DND-41 (cell line): Measurements from ENCODE around the gene THOC1.

Experiments
- ATAC-seq: fragments of 200-7000 bp; cut with Tn5 transposase; 3 replicates; pipeline ENCODE4 v1.9.1; 2021; ENCODE audit warnings: low read depth; ENCODE audit not compliant: insufficient read depth
- DNase-seq: peaks from one replicate; pipeline ENCODE4 v3.0.0-alpha.2; 2020
- H2AFZ ChIP-seq: 2 replicates; pipeline ENCODE4 v1.6.0; 2012; ENCODE audit warnings: low read depth, low read length
- H3K27ac ChIP-seq: 2 replicates; pipeline ENCODE4 v1.5.1; 2012; ENCODE audit warnings: low read length, inconsistent platforms
- H3K27me3 ChIP-seq: fragments of 200-600 bp; sonication (generic); 2 replicates; pipeline ENCODE4 v1.6.0; 2012; ENCODE audit warnings: low read length, mild to moderate bottlenecking, inconsistent platforms; ENCODE audit not compliant: insufficient read depth, poor library complexity
- H3K36me3 ChIP-seq: 2 replicates; pipeline ENCODE4 v1.5.1; 2012; ENCODE audit warnings: low read length, inconsistent platforms; ENCODE audit not compliant: insufficient read depth
- H3K4me1 ChIP-seq: 2 replicates; pipeline ENCODE4 v1.5.1; 2012; ENCODE audit warnings: mild to moderate bottlenecking, low read length; ENCODE audit not compliant: insufficient read depth
- H3K4me2 ChIP-seq: 2 replicates; pipeline ENCODE4 v1.6.0; 2012; ENCODE audit warnings: mild to moderate bottlenecking, moderate library complexity, low read length, inconsistent platforms; ENCODE audit not compliant: insufficient read depth
- H3K4me3 ChIP-seq, 2 experiments: fragments of 200-600 bp in 1 of 2; shearing (Covaris generic) in 1 of 2; 2 replicates each; pipeline ENCODE4 v1.5.1; 2012 to 2016; ENCODE audit warnings: inconsistent platforms in 2 of 2, low read length in 2 of 2, mild to moderate bottlenecking in 2 of 2, low read depth in 1 of 2, moderate library complexity in 1 of 2
- H3K79me2 ChIP-seq: 2 replicates; pipeline ENCODE4 v1.6.0; 2012; ENCODE audit warnings: low read length, inconsistent platforms; ENCODE audit not compliant: insufficient read depth
- H3K9ac ChIP-seq: 2 replicates; pipeline ENCODE4 v1.6.0; 2012; ENCODE audit warnings: low read depth, mild to moderate bottlenecking, inconsistent platforms, low read length, moderate library complexity
- H3K9me3 ChIP-seq: 2 replicates; pipeline ENCODE4 v1.5.1; 2012; ENCODE audit warnings: low read length, moderate library complexity, mild to moderate bottlenecking, inconsistent platforms; ENCODE audit not compliant: insufficient read depth, severe bottlenecking
- H4K20me1 ChIP-seq: 2 replicates; pipeline ENCODE4 v1.6.0; 2012; ENCODE audit warnings: low read length; ENCODE audit not compliant: insufficient read depth
- EZH2 ChIP-seq: IDR thresholded peaks from 3 replicates; pipeline ENCODE4 v1.6.1; 2012; ENCODE audit warnings: borderline replicate concordance, low read depth, mild to moderate bottlenecking, moderate library complexity, low read length, inconsistent platforms; ENCODE audit not compliant: severe bottlenecking
- TF ChIP-seq, protein P1 (sequence below): IDR thresholded peaks from 2 replicates; pipeline ENCODE4 v1.5.1; 2012; ENCODE audit warnings: borderline replicate concordance, low read length, moderate library complexity, mild to moderate bottlenecking; ENCODE audit not compliant: poor library complexity, severe bottlenecking; ENCODE audit errors: extremely low read depth

THOC1 gene

DNA sequence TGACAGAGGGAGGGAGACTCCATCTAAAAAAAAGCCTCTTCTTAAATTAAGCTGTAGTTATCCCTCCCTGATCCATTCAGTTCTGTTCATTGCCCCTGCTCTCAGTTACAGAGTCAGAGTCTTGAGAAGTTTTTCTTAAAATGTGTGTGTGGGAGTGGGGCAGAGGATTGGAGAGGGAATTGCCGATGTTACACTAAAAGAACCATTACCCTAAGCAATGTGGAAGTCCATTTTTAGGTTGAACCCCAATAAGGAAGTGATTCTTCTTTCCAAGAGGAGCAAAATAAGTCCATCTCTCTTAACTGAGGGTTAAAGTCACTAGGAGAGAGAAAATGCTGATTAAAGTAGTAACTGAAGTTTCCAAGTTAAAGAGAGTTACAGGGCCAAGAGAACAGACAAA, 21.2 kb upstream of the THOC1 start:
- no peaks in the 10 kb centered on the region for H3K27me3 ChIP-seq
- H3K36me3 ChIP-seq: no peaks in the 10 kb centered on the region
- no peak overlapping the region for H2AFZ ChIP-seq
- DNase-seq: no peak
- no peak overlapping the region for H3K9ac ChIP-seq
- no peak overlapping the region for H3K4me2 ChIP-seq
- no peak for ATAC-seq
- no peaks in the 10 kb centered on the region for H3K4me1 ChIP-seq
- no peaks in the 10 kb centered on the region for H3K79me2 ChIP-seq
- no peak overlapping the region for H3K4me3 ChIP-seq
- TF ChIP-seq, protein P1, sequence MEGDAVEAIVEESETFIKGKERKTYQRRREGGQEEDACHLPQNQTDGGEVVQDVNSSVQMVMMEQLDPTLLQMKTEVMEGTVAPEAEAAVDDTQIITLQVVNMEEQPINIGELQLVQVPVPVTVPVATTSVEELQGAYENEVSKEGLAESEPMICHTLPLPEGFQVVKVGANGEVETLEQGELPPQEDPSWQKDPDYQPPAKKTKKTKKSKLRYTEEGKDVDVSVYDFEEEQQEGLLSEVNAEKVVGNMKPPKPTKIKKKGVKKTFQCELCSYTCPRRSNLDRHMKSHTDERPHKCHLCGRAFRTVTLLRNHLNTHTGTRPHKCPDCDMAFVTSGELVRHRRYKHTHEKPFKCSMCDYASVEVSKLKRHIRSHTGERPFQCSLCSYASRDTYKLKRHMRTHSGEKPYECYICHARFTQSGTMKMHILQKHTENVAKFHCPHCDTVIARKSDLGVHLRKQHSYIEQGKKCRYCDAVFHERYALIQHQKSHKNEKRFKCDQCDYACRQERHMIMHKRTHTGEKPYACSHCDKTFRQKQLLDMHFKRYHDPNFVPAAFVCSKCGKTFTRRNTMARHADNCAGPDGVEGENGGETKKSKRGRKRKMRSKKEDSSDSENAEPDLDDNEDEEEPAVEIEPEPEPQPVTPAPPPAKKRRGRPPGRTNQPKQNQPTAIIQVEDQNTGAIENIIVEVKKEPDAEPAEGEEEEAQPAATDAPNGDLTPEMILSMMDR: no peak
- no peak for TF ChIP-seq EZH2
- H3K27ac ChIP-seq: no peak overlapping the region
- H3K9me3 ChIP-seq: no peaks in the 10 kb centered on the region
- no peaks in the 10 kb centered on the region for H4K20me1 ChIP-seq

DNA sequence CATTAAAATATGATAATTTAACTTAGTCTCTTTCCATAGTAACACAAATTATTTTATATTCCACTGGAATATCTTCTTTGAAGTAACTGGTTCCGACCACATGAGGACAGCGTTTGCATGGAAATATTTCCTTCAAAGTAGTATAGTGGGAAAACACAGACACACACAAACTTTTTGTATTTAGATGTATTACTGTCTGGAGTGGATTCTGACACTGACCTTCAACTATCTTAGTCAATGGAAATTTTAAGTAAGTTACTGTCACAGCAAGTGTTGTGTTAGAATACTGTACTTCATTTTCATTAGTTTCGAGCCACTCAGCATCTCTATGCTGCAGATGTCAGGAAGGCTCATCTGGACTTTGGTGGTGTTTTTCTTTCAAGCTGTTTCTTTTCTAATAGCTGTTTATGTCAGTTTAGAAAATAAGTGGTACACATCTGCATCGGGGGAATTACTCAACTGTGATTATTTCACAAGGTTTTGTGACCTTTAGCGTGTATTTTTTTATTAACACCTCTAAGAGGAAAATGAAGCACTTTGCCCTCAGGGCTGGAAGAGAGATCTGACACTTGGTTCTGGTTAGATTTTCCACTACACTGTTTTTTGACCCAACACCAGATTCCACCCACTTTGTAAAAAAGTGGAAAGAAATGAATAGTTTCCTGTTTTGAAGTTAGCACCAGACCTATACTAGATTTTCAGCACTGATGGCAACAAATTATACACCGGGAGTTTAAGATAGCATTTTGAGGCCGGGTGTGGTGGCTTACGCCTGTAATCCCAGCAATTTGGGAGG, 18.9 kb upstream of the THOC1 start:
- H3K4me1 ChIP-seq: no peaks in the 10 kb centered on the region
- H3K36me3 ChIP-seq: no peaks in the 10 kb centered on the region
- H3K9me3 ChIP-seq: no peaks in the 10 kb centered on the region
- DNase-seq (no peak), ATAC-seq (no peak)
- no peak overlapping the region for H3K4me2 ChIP-seq
- no peak overlapping the region for H3K9ac ChIP-seq
- H3K79me2 ChIP-seq: no peaks in the 10 kb centered on the region
- no peak overlapping the region for H2AFZ ChIP-seq
- no peaks in the 10 kb centered on the region for H4K20me1 ChIP-seq
- no peaks in the 10 kb centered on the region for H3K27me3 ChIP-seq
- no peak overlapping the region for H3K27ac ChIP-seq
- H3K4me3 ChIP-seq: no peak overlapping the region
- TF ChIP-seq, protein P1: peak; percentile 48
- TF ChIP-seq EZH2: no peak

DNA sequence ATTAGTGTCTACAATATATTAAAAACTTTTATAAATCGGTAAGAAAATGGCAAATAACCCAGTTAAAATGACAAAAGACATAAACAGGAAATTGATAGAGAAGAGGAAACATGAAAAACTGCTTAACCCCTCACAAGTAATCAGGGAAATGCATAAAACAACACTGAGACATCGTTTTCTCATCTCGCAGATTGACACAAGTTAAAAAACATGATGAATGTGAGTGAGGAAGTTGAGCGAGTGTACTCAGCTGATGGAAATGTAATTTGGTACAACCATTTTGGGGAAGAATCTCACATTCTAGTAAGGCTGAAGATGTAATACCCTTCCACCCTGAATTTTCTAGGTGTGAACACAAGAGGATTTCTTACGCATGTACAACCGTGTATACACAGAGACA, 18.0 kb upstream of the THOC1 start:
- H4K20me1 ChIP-seq: no peaks in the 10 kb centered on the region
- ATAC-seq: no peak

More for the DNA sequence above, 18.0 kb upstream of the THOC1 start:
- H3K4me3 ChIP-seq: no peak overlapping the region
- TF ChIP-seq, protein P1: no peak
- TF ChIP-seq EZH2: no peak
- no peak overlapping the region for H3K4me2 ChIP-seq
- H3K9me3 ChIP-seq: no peaks in the 10 kb centered on the region
- no peaks in the 10 kb centered on the region for H3K36me3 ChIP-seq
- no peak overlapping the region for H2AFZ ChIP-seq
- no peaks in the 10 kb centered on the region for H3K79me2 ChIP-seq
- H3K27ac ChIP-seq: no peak overlapping the region
- no peak overlapping the region for H3K9ac ChIP-seq
- H3K27me3 ChIP-seq: no peaks in the 10 kb centered on the region
- H3K4me1 ChIP-seq: no peaks in the 10 kb centered on the region
- DNase-seq: no peak
